Measurements from ENCODE around the gene RYR2. TPM values are rescaled to one million over a fixed set of nuclear protein-coding genes. Genes with fewer than 3 reads are reported as not detected.

Gene RYR2
- total RNA-seq, 4 donors from 2014 or later, result 0.16 to 1.4 (median 0.60) TPM

- TF ChIP-seq CTCF (IDR thresholded peaks at IDR 0.05; ENCODE audit: low read depth), result no peak
Observed at GRCh38 chr1:237104096-237104495, 62.1 kb downstream of the RYR2 start.

GRCh38 chr1:237105826-237106225 is 63.8 kb downstream of the RYR2 start:
- TF ChIP-seq CTCF (IDR thresholded peaks at IDR 0.05; ENCODE audit: low read depth), result no peak

GRCh38 chr1:237108297-237109040 is 66.5 kb downstream of the RYR2 start:
- TF ChIP-seq CTCF (IDR thresholded peaks at IDR 0.05; ENCODE audit: low read depth), result no peak

- no peak for TF ChIP-seq CTCF (IDR thresholded peaks at IDR 0.05; ENCODE audit: low read depth)
Observed at GRCh38 chr1:237111807-237112206, 69.8 kb downstream of the RYR2 start.

- TF ChIP-seq CTCF (IDR thresholded peaks at IDR 0.05; ENCODE audit: low read depth), result no peak
Observed at GRCh38 chr1:237112663-237113062, 70.7 kb downstream of the RYR2 start.

GRCh38 chr1:237115035-237115434 is 73.1 kb downstream of the RYR2 start:
- TF ChIP-seq CTCF (IDR thresholded peaks at IDR 0.05; ENCODE audit: low read depth), result no peak

- TF ChIP-seq CTCF (IDR thresholded peaks at IDR 0.05; ENCODE audit: low read depth), result no peak
Observed at GRCh38 chr1:237119091-237119490, 77.1 kb downstream of the RYR2 start.
